ENCODE results near the gene SLC25A26.
A peak's percentile ranks its signal among the peaks of the same experiment; 100 is the strongest.

Gene SLC25A26

GRCh38 chr3:66237552-66237951 lies 16.8 kb downstream of the SLC25A26 start:
- no peak overlapping the region for H3K4me3 ChIP-seq (ENCODE audit: low read length)
- no peak for TF ChIP-seq CTCF (conservative IDR thresholded peaks at IDR 0.05; ENCODE audit: low read depth, low read length)
- no peak for DNase-seq (ENCODE audit: low read depth)

- DNase-seq (ENCODE audit: low read depth): no peak
- H3K4me3 ChIP-seq (ENCODE audit: low read length): no peak overlapping the region
- TF ChIP-seq CTCF (conservative IDR thresholded peaks at IDR 0.05; ENCODE audit: low read depth, low read length): no peak
Observed at GRCh38 chr3:66239513-66240123, 18.8 kb downstream of the SLC25A26 start.

GRCh38 chr3:66241466-66241865 lies 20.7 kb downstream of the SLC25A26 start:
- TF ChIP-seq CTCF (conservative IDR thresholded peaks at IDR 0.05; ENCODE audit: low read depth, low read length): no peak
- DNase-seq (ENCODE audit: low read depth): no peak
- H3K4me3 ChIP-seq (ENCODE audit: low read length): no peak overlapping the region

- no peak for DNase-seq (ENCODE audit: low read depth)
- H3K4me3 ChIP-seq (ENCODE audit: low read length): no peak overlapping the region
- TF ChIP-seq CTCF (conservative IDR thresholded peaks at IDR 0.05; ENCODE audit: low read depth, low read length): no peak
Observed at GRCh38 chr3:66242788-66243464, 22.1 kb downstream of the SLC25A26 start.

- H3K4me3 ChIP-seq (ENCODE audit: low read length): no peak overlapping the region
- DNase-seq (ENCODE audit: low read depth): no peak
- no peak for TF ChIP-seq CTCF (conservative IDR thresholded peaks at IDR 0.05; ENCODE audit: low read depth, low read length)
Observed at GRCh38 chr3:66248641-66249040, 27.8 kb downstream of the SLC25A26 start.

GRCh38 chr3:66253790-66254620 lies 33.2 kb downstream of the SLC25A26 start:
- peak; percentile 58 for TF ChIP-seq CTCF (conservative IDR thresholded peaks at IDR 0.05; ENCODE audit: low read depth, low read length)
- no peak overlapping the region for H3K4me3 ChIP-seq (ENCODE audit: low read length)
- DNase-seq (ENCODE audit: low read depth): no peak

Measured in retinal pigment epithelial cell (primary cell).